PC-3 (cell line): Measurements from ENCODE around the gene PLLP.

Experiments used
- CTCF ChIP-seq: fragments of 300-600 bp; sonication (generic); conservative IDR thresholded peaks from 2 replicates; pipeline ENCODE4 v1.5.1; 2017; ENCODE audit warnings: antibody characterized with exemption, low read depth, mild to moderate bottlenecking, low read length
- EZH2 ChIP-seq: fragments of 300-600 bp; sonication (generic); IDR thresholded peaks from one replicate; pipeline ENCODE4 v1.6.1; 2017; ENCODE audit warnings: antibody characterized with exemption, mild to moderate bottlenecking, low read length; ENCODE audit not compliant: unreplicated experiment
- EZH2phosphoT487 ChIP-seq: fragments of 300-600 bp; sonication (generic); IDR thresholded peaks from 2 replicates; pipeline ENCODE4 v1.6.1; 2018; ENCODE audit warnings: mild to moderate bottlenecking, antibody characterized with exemption, low read length, borderline replicate concordance

GRCh38 chr16:57225978-57226377, 58.5 kb downstream of the PLLP start:
- TF ChIP-seq CTCF (no peak), EZH2 (no peak), EZH2phosphoT487 (no peak)
